Loucy (cell line): Measurements from ENCODE around the gene ARMC12.

Experiments used
- H2AFZ ChIP-seq: fragments of 200-600 bp; sonication (generic); 2 replicates; pipeline ENCODE4 v1.6.0; 2016; ENCODE audit warnings: antibody characterized with exemption, mild to moderate bottlenecking, low read length, moderate library complexity
- H3F3A ChIP-seq: fragments of 200-600 bp; 2 replicates; pipeline ENCODE4 v1.6.0; 2016; ENCODE audit warnings: antibody characterized with exemption, low read depth, mild to moderate bottlenecking
- H3K27me3 ChIP-seq: fragments of 200-600 bp; sonication (generic); 2 replicates; pipeline ENCODE4 v1.6.1; 2014; ENCODE audit warnings: low read length, mild to moderate bottlenecking; ENCODE audit not compliant: insufficient read depth, poor library complexity, severe bottlenecking
- H3K36me3 ChIP-seq: fragments of 200-600 bp; sonication (generic); 2 replicates; pipeline ENCODE4 v1.6.1; 2016; ENCODE audit warnings: low read length; ENCODE audit not compliant: insufficient read depth
- H3K4me1 ChIP-seq: fragments of 200-600 bp; sonication (generic); 2 replicates; pipeline ENCODE4 v1.5.1; 2014; ENCODE audit warnings: low read length, mild to moderate bottlenecking; ENCODE audit not compliant: insufficient read depth, poor library complexity, severe bottlenecking
- H3K4me2 ChIP-seq: fragments of 200-600 bp; sonication (generic); 2 replicates; pipeline ENCODE4 v1.6.0; 2014; ENCODE audit warnings: antibody characterized with exemption, low read length, low read depth, mild to moderate bottlenecking; ENCODE audit not compliant: poor library complexity, severe bottlenecking
- H3K4me3 ChIP-seq: fragments of 200-600 bp; sonication (generic); 2 replicates; pipeline ENCODE4 v1.5.1; 2014; ENCODE audit warnings: low read length, mild to moderate bottlenecking, mixed read lengths; ENCODE audit not compliant: poor library complexity, severe bottlenecking
- H3K79me2 ChIP-seq: fragments of 200-600 bp; sonication (generic); 2 replicates; pipeline ENCODE4 v1.6.1; 2014; ENCODE audit warnings: low read length; ENCODE audit not compliant: insufficient read depth
- H3K9ac ChIP-seq: fragments of 200-600 bp; sonication (generic); 2 replicates; pipeline ENCODE4 v1.6.0; 2014; ENCODE audit warnings: mild to moderate bottlenecking, low read depth, low read length, moderate library complexity; ENCODE audit not compliant: poor library complexity, severe bottlenecking
- H3K9me2 ChIP-seq: fragments of 200-600 bp; sonication (generic); replicated peaks from 2 replicates; pipeline ENCODE4 v1.6.1; 2016; ENCODE audit warnings: low read depth, low read length, mixed read lengths
- H3K9me3 ChIP-seq: fragments of 200-600 bp; sonication (generic); 2 replicates; pipeline ENCODE4 v1.6.1; 2014; ENCODE audit warnings: mild to moderate bottlenecking, antibody characterized with exemption, low read length, low read depth; ENCODE audit not compliant: insufficient read depth
- H4K20me1 ChIP-seq: fragments of 200-600 bp; sonication (generic); 2 replicates; pipeline ENCODE4 v1.6.0; 2014; ENCODE audit warnings: antibody characterized with exemption, low read length, mild to moderate bottlenecking; ENCODE audit not compliant: insufficient read depth, poor library complexity, severe bottlenecking
- CTCF ChIP-seq: fragments of 200-600 bp; sonication (generic); conservative IDR thresholded peaks from 2 replicates; pipeline ENCODE4 v1.5.1; 2014; ENCODE audit warnings: mild to moderate bottlenecking, antibody characterized with exemption, low read length
- EZH2phosphoT487 ChIP-seq: fragments of 200-600 bp; IDR thresholded peaks from 2 replicates; pipeline ENCODE4 v1.6.1; 2018; ENCODE audit warnings: antibody characterized with exemption, mild to moderate bottlenecking, moderate library complexity, borderline replicate concordance

Gene ARMC12

GRCh38 chr6:35725081-35725708 is 11.6 kb upstream of the ARMC12 start:
- Histone ChIP-seq H2AFZ (no peak overlapping the region), H3K27me3 (no peaks in the 10 kb centered on the region), H3K9me2 (no peaks in the 10 kb centered on the region), H3K79me2 (peaks cover 20% of the 10 kb centered on the region; the same call in 1 of the 2 replicates), H3K9ac (peak overlapping the region; percentile 96), H3K4me2 (peak overlapping the region; percentile 79), H3K36me3 (no peaks in the 10 kb centered on the region), H3F3A (peaks cover 7% of the 10 kb centered on the region; the same call in 1 of the 2 replicates), H3K4me1 (peaks cover 80% of the 10 kb centered on the region), H3K4me3 (no peak overlapping the region), H3K9me3 (no peaks in the 10 kb centered on the region), H4K20me1 (no peaks in the 10 kb centered on the region)
- no peak for TF ChIP-seq EZH2phosphoT487
- TF ChIP-seq CTCF, result no peak

- Histone ChIP-seq H3K79me2 (peaks cover 23% of the 10 kb centered on the region; the same call in 1 of the 2 replicates), H3F3A (peaks cover 11% of the 10 kb centered on the region; the same call in 1 of the 2 replicates), H2AFZ (no peak overlapping the region), H4K20me1 (no peaks in the 10 kb centered on the region), H3K9me3 (no peaks in the 10 kb centered on the region), H3K9me2 (no peaks in the 10 kb centered on the region), H3K4me3 (peak overlapping the region; percentile 76), H3K4me1 (peaks cover 80% of the 10 kb centered on the region), H3K9ac (peak overlapping the region; percentile 96), H3K36me3 (no peaks in the 10 kb centered on the region), H3K4me2 (peak overlapping the region; percentile 79), H3K27me3 (no peaks in the 10 kb centered on the region)
- TF ChIP-seq EZH2phosphoT487 (no peak), CTCF (no peak)
Observed at GRCh38 chr6:35725721-35726438, 11.0 kb upstream of the ARMC12 start.

- Histone ChIP-seq H3K4me1 (peaks cover 77% of the 10 kb centered on the region), H4K20me1 (no peaks in the 10 kb centered on the region), H3K79me2 (peaks cover 25% of the 10 kb centered on the region; the same call in 1 of the 2 replicates), H3K4me2 (peak overlapping the region; percentile 79), H3K9me2 (no peaks in the 10 kb centered on the region), H2AFZ (no peak overlapping the region), H3K27me3 (no peaks in the 10 kb centered on the region), H3K4me3 (peak overlapping the region; percentile 76), H3F3A (peaks cover 14% of the 10 kb centered on the region; the same call in 1 of the 2 replicates), H3K36me3 (no peaks in the 10 kb centered on the region), H3K9me3 (no peaks in the 10 kb centered on the region), H3K9ac (peak overlapping the region; percentile 96)
- no peak for TF ChIP-seq CTCF
- no peak for TF ChIP-seq EZH2phosphoT487
Observed at GRCh38 chr6:35727231-35727934, 9.4 kb upstream of the ARMC12 start.
